Nephron (organoid): Measurements from ENCODE around the gene STARD3.
"Not testable (repeated sequence)": the region's sequence is repeated elsewhere in the genome, so short reads cannot be mapped to it uniquely, and the experiment has no call there.

ENCODE experiments used
- H3K27ac Mint-ChIP-seq, 3 experiments: 2 replicates each; pipeline ENCODE4 v1.8.0; 2020; ENCODE audit warnings: mixed read lengths in 3 of 3, mild to moderate bottlenecking in 2 of 3, moderate library complexity in 1 of 3
- H3K27me3 Mint-ChIP-seq: 2 replicates; pipeline ENCODE4 v1.8.0; 2021; ENCODE audit warnings: low read depth, mild to moderate bottlenecking, moderate library complexity, mixed read lengths
- H3K36me3 Mint-ChIP-seq: 2 replicates; pipeline ENCODE4 v1.8.0; 2020; ENCODE audit warnings: low read depth, mixed read lengths
- H3K4me1 Mint-ChIP-seq: 2 replicates; pipeline ENCODE4 v1.8.0; 2020; ENCODE audit warnings: mixed read lengths
- H3K4me3 Mint-ChIP-seq, 3 experiments: 2 replicates each; pipeline ENCODE4 v1.8.0; 2020; ENCODE audit warnings: mild to moderate bottlenecking in 3 of 3, mixed read lengths in 3 of 3, moderate library complexity in 2 of 3
- H3K9me3 Mint-ChIP-seq: 2 replicates; pipeline ENCODE4 v1.8.0; 2020; ENCODE audit warnings: mixed read lengths
- TF ChIP-seq, protein P1 (sequence below), 3 experiments: fragments of 200-600 bp; sonication (generic); IDR thresholded peaks; one replicate each; pipeline ENCODE4 v1.5.0; 2021; ENCODE audit warnings: antibody characterized with exemption in 3 of 3; ENCODE audit not compliant: unreplicated experiment in 3 of 3

Gene STARD3

DNA sequence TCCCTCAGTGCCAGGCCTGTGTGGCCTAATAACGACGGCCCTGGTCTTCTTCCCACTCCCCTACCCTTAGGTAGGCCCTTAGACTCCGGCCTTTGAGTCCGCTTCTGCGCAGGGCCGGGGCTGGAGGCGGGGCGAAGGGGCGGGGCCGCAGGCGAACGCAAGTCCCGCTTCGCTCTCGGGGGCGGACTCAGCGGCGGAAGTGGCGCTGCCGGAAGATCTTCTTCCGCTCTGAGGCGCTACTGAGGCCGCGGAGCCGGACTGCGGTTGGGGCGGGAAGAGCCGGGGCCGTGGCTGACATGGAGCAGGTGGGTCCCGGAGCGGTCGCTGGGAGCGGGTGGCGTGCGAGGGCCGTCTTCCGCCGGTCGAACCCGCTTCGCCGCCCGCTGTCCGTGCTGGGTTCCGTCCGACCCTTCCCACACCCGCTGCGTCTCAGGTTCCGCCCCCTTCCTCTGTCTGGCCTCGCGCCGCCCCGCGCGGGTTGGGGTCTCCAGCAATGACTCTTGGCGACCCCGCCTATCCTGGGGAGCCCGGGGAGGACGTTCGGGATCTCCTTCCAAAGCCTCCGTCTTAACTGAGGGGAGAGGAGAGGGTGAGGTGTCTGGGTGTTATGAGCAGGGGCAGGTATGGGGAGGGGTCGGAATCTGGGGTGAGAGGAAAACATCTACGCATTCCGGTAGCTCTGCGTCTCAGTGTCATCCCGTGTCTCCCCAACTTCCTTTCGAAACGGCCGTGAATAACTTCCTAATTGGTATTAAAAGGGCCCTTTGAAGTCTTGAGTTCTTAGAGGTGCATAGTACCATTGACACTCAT is at the start of gene STARD3:
Gene STARD3 (plus strand): TSS at position 218 of the 810 bp plus-strand sequence. CDS start 16,388 bp downstream, outside the sequence.
- TF ChIP-seq, protein P1, sequence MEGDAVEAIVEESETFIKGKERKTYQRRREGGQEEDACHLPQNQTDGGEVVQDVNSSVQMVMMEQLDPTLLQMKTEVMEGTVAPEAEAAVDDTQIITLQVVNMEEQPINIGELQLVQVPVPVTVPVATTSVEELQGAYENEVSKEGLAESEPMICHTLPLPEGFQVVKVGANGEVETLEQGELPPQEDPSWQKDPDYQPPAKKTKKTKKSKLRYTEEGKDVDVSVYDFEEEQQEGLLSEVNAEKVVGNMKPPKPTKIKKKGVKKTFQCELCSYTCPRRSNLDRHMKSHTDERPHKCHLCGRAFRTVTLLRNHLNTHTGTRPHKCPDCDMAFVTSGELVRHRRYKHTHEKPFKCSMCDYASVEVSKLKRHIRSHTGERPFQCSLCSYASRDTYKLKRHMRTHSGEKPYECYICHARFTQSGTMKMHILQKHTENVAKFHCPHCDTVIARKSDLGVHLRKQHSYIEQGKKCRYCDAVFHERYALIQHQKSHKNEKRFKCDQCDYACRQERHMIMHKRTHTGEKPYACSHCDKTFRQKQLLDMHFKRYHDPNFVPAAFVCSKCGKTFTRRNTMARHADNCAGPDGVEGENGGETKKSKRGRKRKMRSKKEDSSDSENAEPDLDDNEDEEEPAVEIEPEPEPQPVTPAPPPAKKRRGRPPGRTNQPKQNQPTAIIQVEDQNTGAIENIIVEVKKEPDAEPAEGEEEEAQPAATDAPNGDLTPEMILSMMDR (IDR thresholded peaks at IDR 0.05; ENCODE audit: unreplicated experiment in 3 of 3), result peak in 2 of 3 experiments; percentile 9 to 29
- Mint-ChIP-seq H3K4me3 (peak within 1 kb of the TSS; percentile 93 to 94 (median 93)), H3K4me1 (peaks cover 36% of the 10 kb centered on the region), H3K27me3 (peaks cover 4% of the 10 kb centered on the region), H3K27ac (peak within 1 kb of the TSS; percentile 70 to 90 (median 88)), H3K36me3 (no peaks in the 10 kb centered on the region), H3K9me3 (no peaks in the 10 kb centered on the region)

GRCh38 chr17:39590180-39590579 is 46.8 kb upstream of the STARD3 start:
- not testable (repeated sequence) for H3K27ac Mint-ChIP-seq, H3K9me3 Mint-ChIP-seq, H3K4me1 Mint-ChIP-seq, H3K4me3 Mint-ChIP-seq, H3K36me3 Mint-ChIP-seq
- peaks cover 81% of the 10 kb centered on the region for H3K27me3 Mint-ChIP-seq

- TF ChIP-seq, protein P1 (IDR thresholded peaks at IDR 0.05; ENCODE audit: unreplicated experiment in 3 of 3), result no peak
- Mint-ChIP-seq H3K4me3 (no peak overlapping the region), H3K27ac (no peak overlapping the region), H3K27me3 (peaks cover 95% of the 10 kb centered on the region), H3K36me3 (no peaks in the 10 kb centered on the region), H3K9me3 (peaks cover 5% of the 10 kb centered on the region), H3K4me1 (peaks cover 13% of the 10 kb centered on the region)
Measured at GRCh38 chr17:39591958-39592954, 44.7 kb upstream of the STARD3 start.

- TF ChIP-seq, protein P1 (IDR thresholded peaks at IDR 0.05; ENCODE audit: unreplicated experiment in 3 of 3), result no peak
- Mint-ChIP-seq H3K4me1 (peaks cover 19% of the 10 kb centered on the region), H3K9me3 (peaks cover 5% of the 10 kb centered on the region), H3K27ac (no peak overlapping the region), H3K27me3 (peaks cover 96% of the 10 kb centered on the region), H3K36me3 (no peaks in the 10 kb centered on the region), H3K4me3 (peak overlapping the region in 1 of 3 experiments; percentile 17)
Measured at GRCh38 chr17:39593371-39593770, 43.6 kb upstream of the STARD3 start.

- Mint-ChIP-seq H3K4me3 (no peak overlapping the region), H3K27me3 (peaks cover 96% of the 10 kb centered on the region), H3K27ac (no peak overlapping the region), H3K36me3 (no peaks in the 10 kb centered on the region), H3K4me1 (peaks cover 19% of the 10 kb centered on the region), H3K9me3 (peaks cover 5% of the 10 kb centered on the region)
- TF ChIP-seq, protein P1 (IDR thresholded peaks at IDR 0.05; ENCODE audit: unreplicated experiment in 3 of 3), result no peak
Measured at GRCh38 chr17:39595294-39595693, 41.6 kb upstream of the STARD3 start.

DNA sequence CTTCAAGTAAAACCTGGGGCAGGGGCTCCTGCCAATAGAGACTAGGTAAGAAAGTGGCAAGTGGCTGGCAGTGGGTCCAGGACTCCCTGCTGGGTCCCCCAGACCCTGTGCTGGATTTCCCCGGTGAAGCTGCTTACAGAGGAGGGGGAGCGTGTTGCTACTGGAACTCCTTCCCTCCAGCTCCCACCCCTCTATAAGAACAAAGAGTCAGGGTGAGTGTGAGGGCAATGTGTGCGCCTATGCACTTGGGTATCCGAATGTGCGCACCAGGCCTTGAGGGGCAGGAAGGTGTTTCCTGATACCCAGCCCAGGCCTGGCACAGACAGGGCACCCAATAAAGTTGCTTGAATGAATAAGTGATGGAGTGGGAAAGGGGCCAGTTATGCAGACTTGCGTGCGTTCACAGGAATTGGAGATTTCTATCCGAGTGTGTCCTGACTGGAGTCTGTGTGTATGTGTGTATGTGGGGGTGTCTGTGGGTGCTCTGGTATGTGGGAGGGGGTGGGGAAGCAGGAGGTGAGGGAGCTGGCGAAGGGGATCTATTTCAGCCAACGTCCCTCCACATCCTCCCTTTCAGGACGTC is 40.9 kb upstream of the STARD3 start:
- Mint-ChIP-seq H3K9me3 (peaks cover 5% of the 10 kb centered on the region), H3K27ac (no peak overlapping the region), H3K36me3 (no peaks in the 10 kb centered on the region), H3K27me3 (peaks cover 98% of the 10 kb centered on the region), H3K4me1 (peaks cover 19% of the 10 kb centered on the region), H3K4me3 (peak overlapping the region in 1 of 3 experiments; percentile 19)
- TF ChIP-seq, protein P1 (IDR thresholded peaks at IDR 0.05; ENCODE audit: unreplicated experiment in 3 of 3), result no peak
